HG03469 (cell line): ENCODE measurements around the gene SH3BP5.

Experiments used
- ATAC-seq: cut with Tn5 transposase; IDR thresholded peaks from one replicate; pipeline ENCODE4 v1.9.1; 2021; ENCODE audit warnings: mild to moderate bottlenecking, moderate library complexity, moderate number of reproducible peaks; ENCODE audit not compliant: unreplicated experiment

SH3BP5 gene

GRCh38 chr3:15300323-15301078 lies 31.9 kb downstream of the SH3BP5 start:
- no peak for ATAC-seq

GRCh38 chr3:15299036-15299435 lies 33.4 kb downstream of the SH3BP5 start:
- ATAC-seq: no peak

GRCh38 chr3:15298504-15298903 lies 33.9 kb downstream of the SH3BP5 start:
- no peak for ATAC-seq

- no peak for ATAC-seq
Observed at GRCh38 chr3:15297608-15298350, 34.6 kb downstream of the SH3BP5 start.

GRCh38 chr3:15295506-15295905 lies 36.9 kb downstream of the SH3BP5 start:
- ATAC-seq: no peak

GRCh38 chr3:15294929-15295328 lies 37.5 kb downstream of the SH3BP5 start:
- ATAC-seq: no peak

GRCh38 chr3:15292765-15293522 lies 39.4 kb downstream of the SH3BP5 start:
- ATAC-seq: no peak

- ATAC-seq: peak; percentile 85
Observed at GRCh38 chr3:15291589-15292541, 40.5 kb downstream of the SH3BP5 start.

- ATAC-seq: no peak
Observed at GRCh38 chr3:15290736-15291135, 41.6 kb downstream of the SH3BP5 start.

GRCh38 chr3:15289661-15290060 lies 42.7 kb downstream of the SH3BP5 start:
- no peak for ATAC-seq

- no peak for ATAC-seq
Observed at GRCh38 chr3:15288331-15289035, 43.9 kb downstream of the SH3BP5 start.

GRCh38 chr3:15287565-15288330 lies 44.6 kb downstream of the SH3BP5 start:
- no peak for ATAC-seq

GRCh38 chr3:15286022-15286421 lies 46.4 kb downstream of the SH3BP5 start:
- ATAC-seq: no peak

- ATAC-seq: no peak
Observed at GRCh38 chr3:15284121-15284889, 48.1 kb downstream of the SH3BP5 start.

- ATAC-seq: no peak
Observed at GRCh38 chr3:15283702-15284101, 48.7 kb downstream of the SH3BP5 start.

- no peak for ATAC-seq
Observed at GRCh38 chr3:15281817-15282216, 50.6 kb downstream of the SH3BP5 start.

GRCh38 chr3:15280853-15281532 lies 51.4 kb downstream of the SH3BP5 start:
- ATAC-seq: no peak
